ENCODE measurements around the gene MBP. TPM values are rescaled to one million over a fixed set of nuclear protein-coding genes. Genes with fewer than 3 reads are reported as not detected.
"Not testable (repeated sequence)": the region's sequence is repeated elsewhere in the genome, so short reads cannot be mapped to it uniquely, and the experiment has no call there.

The MBP gene
- total RNA-seq, 1 donor, result 25.8 TPM

- no peak for DNase-seq (ENCODE audit: low read depth)
- no peak overlapping the region for H3K4me3 ChIP-seq (ENCODE audit: low read depth, low read length)
- TF ChIP-seq CTCF (IDR thresholded peaks at IDR 0.05; ENCODE audit: insufficient read depth, low read length), result no peak
These were observed 106.7 kb downstream of the MBP start for GRCh38 chr18:77025831-77026363.

- H3K4me3 ChIP-seq (ENCODE audit: low read depth, low read length), result no peak overlapping the region
- no peak for DNase-seq (ENCODE audit: low read depth)
- TF ChIP-seq CTCF (IDR thresholded peaks at IDR 0.05; ENCODE audit: insufficient read depth, low read length), result no peak
These were observed 107.5 kb downstream of the MBP start for GRCh38 chr18:77025123-77025522.

GRCh38 chr18:77024476-77024875 lies 108.1 kb downstream of the MBP start:
- TF ChIP-seq CTCF (IDR thresholded peaks at IDR 0.05; ENCODE audit: insufficient read depth, low read length), result no peak

GRCh38 chr18:77023102-77023782 lies 109.3 kb downstream of the MBP start:
- DNase-seq (ENCODE audit: low read depth), result no peak
- no peak for TF ChIP-seq CTCF (IDR thresholded peaks at IDR 0.05; ENCODE audit: insufficient read depth, low read length)
- no peak overlapping the region for H3K4me3 ChIP-seq (ENCODE audit: low read depth, low read length)

More at GRCh38 chr18:77024476-77024875, 108.1 kb downstream of the MBP start:
- DNase-seq (ENCODE audit: low read depth), result no peak
- H3K4me3 ChIP-seq (ENCODE audit: low read depth, low read length), result no peak overlapping the region

GRCh38 chr18:77022556-77022955 lies 110.0 kb downstream of the MBP start:
- TF ChIP-seq CTCF (IDR thresholded peaks at IDR 0.05; ENCODE audit: insufficient read depth, low read length), result no peak
- DNase-seq (ENCODE audit: low read depth), result no peak
- H3K4me3 ChIP-seq (ENCODE audit: low read depth, low read length), result no peak overlapping the region

GRCh38 chr18:77022116-77022515 lies 110.5 kb downstream of the MBP start:
- no peak overlapping the region for H3K4me3 ChIP-seq (ENCODE audit: low read depth, low read length)
- TF ChIP-seq CTCF (IDR thresholded peaks at IDR 0.05; ENCODE audit: insufficient read depth, low read length), result no peak
- DNase-seq (ENCODE audit: low read depth), result no peak

GRCh38 chr18:77021478-77021877 lies 111.1 kb downstream of the MBP start:
- not testable (repeated sequence) for H3K4me3 ChIP-seq (ENCODE audit: low read depth, low read length); DNase-seq (ENCODE audit: low read depth)

Measured in fibroblast of the aortic adventitia (primary cell).